Erythroblast (primary cell): Measurements from ENCODE around the gene ZNF302.

ENCODE experiments used
- DNase-seq, 2 experiments: peaks; one replicate each; lab custom pipeline; 2025; lab: John Stamatoyannopoulos, UW
- GATA1 ChIP-seq: IDR thresholded peaks from 2 replicates; pipeline ENCODE4 v1.6.1; 2011; ENCODE audit warnings: low read depth, mild to moderate bottlenecking, control low read depth, low read length, moderate library complexity
- POLR2A ChIP-seq: IDR thresholded peaks from 2 replicates; pipeline ENCODE4 v1.6.1; 2011; ENCODE audit warnings: mild to moderate bottlenecking, low read length

Gene ZNF302

DNA sequence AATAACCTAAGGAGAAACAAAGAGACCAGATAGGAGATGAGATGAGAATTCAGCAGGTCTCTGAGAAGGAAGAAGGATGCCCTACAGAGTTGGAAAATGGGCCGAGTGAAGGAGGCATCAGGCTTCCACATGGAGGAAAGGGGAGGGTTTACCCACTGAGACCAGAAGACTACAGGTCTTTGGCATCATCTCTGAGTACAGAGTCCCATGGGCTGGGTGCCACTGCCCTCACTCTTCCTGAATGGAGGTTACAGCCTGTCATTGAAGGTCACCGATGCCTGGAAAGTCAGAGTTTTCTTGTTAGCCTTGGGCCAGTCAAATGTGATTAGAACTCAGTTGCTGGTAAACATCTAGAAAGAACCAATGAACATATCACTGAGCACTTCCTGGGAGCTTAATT is 9.9 kb downstream of the ZNF302 start:
- TF ChIP-seq GATA1 (no peak), POLR2A (no peak)
- no peak for DNase-seq

DNA sequence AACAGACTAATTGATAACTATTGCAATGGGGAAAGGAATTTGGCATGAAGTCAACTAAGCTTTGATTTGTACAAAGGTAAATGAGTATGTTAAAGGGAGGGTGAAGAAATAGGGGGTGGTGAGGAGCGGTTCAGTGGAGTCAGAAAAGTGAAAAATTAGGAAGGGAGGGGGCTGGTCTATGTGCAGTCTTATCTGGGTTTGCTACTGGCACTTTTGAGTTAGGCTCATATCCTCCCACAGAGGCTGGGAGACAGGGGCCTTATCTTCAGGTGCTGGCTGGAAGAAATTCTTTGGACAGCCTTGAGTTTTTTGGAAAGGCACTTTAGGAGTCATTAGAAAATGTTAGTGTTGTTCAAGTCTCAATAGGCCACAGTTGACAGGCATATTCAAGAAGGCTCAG is 11.1 kb downstream of the ZNF302 start:
- TF ChIP-seq POLR2A: no peak
- no peak for TF ChIP-seq GATA1

DNA sequence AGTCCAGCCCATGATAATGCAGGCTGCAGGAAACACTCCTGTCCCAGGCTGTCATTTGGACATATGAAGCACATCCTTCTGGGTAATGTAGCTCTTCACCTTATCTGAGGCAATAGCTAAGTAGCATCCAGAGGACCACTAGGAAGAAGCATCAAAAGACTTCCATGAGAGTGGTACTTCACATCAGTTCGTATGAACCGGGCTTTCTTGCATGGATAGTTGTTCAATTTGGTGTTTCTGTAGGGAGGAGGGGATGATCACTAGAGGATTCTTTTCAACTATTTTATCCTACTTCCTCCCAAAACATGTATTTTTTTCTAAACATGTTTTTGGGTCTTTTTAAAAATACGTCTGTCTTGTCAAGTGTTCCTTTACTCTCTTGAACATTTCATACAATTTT is 12.9 kb downstream of the ZNF302 start:
- no peak for TF ChIP-seq GATA1
- no peak for TF ChIP-seq POLR2A
- no peak for DNase-seq

More for the DNA sequence above, 11.1 kb downstream of the ZNF302 start:
- DNase-seq: no peak

DNA sequence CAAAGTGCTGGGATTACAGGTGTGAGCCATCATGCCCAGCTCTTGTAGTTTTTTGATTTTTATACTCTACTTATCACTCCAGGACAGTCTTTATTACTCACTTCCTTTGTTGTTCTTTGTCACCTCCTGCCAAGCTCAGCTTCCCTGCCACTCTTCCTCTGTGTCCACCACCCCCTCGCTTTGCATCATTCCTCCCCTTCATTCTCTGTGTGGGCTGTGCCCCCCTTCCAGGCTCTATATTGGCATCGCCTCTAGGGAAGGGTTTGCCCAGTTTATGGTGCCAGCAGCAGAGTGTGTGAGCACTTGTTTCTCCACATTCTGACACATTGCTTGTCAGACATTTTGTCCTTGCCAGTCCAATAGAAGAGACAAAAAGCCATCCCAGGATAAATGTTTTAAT is 15.1 kb downstream of the ZNF302 start:
- TF ChIP-seq GATA1 (no peak), POLR2A (no peak)
- no peak for DNase-seq

DNA sequence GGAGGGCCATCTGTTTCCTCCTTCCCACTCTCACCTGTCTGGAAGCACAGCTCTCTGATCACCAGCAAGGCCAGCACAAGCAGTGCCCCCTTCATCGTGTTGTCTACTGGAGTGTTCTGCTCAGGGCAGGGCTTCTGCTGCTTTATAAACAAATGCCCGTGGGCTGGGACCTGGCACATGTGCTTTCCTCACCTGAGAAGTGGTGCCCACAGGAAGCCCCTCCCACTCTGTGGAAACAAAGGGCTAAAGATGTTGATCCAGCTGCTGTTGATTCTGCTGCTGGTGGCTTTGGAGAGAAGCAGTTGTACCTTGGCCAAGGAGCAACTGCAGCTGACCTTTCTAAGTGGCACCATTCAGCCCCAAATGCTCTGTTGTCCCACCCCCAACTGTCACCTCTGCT is 30.2 kb downstream of the ZNF302 start:
- TF ChIP-seq POLR2A: no peak
- no peak for TF ChIP-seq GATA1
- DNase-seq: no peak

DNA sequence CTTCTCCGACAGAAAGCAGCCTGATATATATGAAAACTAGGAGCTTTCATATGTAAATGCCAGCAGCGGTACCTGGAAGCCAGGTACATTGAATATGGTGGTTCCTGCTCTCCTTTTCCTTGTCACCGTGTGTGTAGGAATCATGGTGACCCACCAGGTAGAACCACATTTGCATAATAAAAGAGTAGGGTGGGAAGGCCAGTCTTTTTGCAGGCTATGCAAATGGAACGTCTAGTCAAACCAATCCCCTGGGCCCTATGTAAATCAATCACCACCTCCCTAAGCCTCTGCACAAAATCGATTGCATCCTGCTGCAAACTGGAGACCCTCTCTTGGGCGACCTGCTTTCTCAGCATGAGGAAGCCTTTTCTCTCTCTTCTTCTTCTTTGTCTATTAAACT is 34.4 kb downstream of the ZNF302 start:
- DNase-seq: no peak
- TF ChIP-seq GATA1: no peak
- TF ChIP-seq POLR2A: no peak

DNA sequence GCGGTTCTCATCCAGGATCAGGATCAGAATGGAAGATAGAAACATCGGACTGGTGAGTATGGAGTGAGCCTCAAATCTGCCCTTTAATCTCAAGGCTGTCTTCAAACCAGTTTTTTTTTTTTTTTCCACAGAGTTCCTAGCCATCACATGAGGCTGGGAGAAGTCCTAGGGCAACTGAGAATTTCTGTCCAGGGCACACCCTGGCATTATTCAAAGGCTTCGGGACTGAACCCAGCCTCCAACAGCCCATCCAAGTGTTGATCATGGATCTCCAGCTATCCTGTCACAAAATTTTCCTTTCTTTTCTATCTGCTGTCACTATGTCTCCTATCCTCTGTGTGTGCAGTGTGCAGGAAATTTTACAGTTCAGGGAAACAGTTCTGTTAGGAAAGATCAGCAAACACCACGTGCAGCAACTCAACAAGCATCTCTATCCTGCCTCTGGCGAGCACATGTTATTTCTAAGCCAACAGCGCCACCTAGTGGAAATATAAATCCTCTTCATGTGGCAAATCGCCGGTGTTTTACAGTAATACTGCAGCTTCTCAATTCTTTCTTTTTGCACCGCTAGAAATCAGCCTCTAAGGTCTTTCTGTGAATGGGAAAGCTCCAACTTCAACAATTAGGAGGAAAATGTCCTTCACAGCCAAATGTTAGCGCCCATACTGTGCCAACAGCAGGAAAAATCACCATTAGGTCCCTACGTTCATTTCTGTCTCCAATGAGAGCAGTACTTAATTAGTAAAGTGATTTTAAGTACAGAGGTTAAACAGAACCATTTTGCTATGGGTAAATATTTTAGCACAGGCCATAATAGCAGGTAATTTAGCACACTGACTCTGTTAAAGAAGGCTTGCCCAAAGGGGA is 35.1 kb downstream of the ZNF302 start:
- no peak for TF ChIP-seq GATA1
- TF ChIP-seq POLR2A: no peak
- peak; percentile 79 to 89 for DNase-seq

DNA sequence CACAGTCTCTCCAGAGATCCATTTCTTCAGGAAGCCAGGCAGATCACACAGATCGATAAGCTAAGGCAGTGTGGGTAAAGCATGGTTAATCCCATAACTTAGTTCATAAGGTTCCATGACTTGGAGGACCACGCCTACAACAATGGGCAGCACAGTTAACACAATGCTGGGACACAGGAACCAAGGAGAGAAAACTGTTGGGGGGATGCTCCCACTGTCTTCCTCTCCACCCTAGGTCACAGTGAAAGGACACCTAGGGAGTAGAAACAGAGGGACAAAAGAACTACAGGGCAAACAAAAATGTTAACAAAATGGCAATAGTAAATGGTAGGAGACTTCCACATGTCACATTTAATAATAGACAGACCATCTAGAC is 35.8 kb downstream of the ZNF302 start:
- no peak for TF ChIP-seq GATA1
- no peak for TF ChIP-seq POLR2A
- DNase-seq: no peak

DNA sequence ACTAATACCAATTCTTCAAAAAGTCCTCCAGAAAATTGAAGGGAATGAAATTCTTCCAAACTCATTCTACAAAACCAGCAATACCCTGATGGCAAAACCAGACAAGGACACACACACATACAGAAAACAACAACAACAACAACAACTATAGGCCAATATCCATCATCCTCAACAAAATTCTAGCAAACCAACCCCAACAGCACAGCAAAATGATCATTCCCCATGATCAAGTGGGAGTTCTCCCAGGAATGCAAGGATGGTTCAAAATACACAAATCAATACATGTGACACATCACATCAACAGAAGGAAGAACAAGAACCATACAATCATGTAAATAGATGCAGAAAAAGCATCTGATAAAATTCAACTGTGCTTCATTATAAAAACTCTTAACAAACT is 37.9 kb downstream of the ZNF302 start:
- TF ChIP-seq GATA1: no peak
- no peak for TF ChIP-seq POLR2A
- no peak for DNase-seq

DNA sequence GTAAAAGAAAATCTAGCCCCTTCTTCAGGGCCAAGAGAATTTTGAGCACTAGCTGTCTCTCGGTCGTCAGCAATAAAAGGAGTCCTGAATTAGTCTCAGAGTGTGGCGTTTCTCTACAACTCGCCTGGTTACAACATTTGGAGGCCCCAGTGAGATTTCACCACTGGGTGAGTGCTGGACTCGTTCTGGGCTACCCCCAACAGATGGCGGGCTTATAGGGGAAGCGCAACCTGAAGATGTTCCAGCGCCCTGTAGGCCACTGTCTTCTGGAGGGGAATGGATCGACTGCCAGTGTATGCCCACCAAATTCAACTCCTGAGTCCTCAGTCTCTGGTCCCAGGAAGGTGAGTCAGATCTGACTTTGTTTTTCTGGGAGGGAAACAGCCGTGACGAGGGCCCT is 44.9 kb downstream of the ZNF302 start:
- DNase-seq: no peak
- no peak for TF ChIP-seq POLR2A
- TF ChIP-seq GATA1: no peak

DNA sequence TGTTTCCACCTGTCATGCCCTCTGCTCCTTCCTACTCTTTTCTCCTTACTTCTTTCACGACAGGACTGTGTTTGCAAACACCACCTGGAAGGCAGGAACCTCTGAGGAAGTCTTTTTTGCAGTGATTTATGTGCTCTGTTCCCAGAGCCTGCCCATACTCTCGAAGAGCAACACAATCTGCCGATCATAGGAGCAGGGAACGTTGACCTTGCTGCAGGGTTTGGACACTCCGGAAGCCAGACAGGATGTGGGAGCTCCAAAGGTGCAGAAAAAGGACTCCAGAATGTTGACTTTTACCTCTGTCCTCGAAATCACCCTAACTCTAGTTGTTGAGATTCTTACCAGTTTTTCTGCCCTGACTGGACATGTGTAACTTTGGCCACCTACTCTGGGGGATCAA is 47.9 kb downstream of the ZNF302 start:
- no peak for TF ChIP-seq POLR2A
- no peak for TF ChIP-seq GATA1
- DNase-seq: no peak

DNA sequence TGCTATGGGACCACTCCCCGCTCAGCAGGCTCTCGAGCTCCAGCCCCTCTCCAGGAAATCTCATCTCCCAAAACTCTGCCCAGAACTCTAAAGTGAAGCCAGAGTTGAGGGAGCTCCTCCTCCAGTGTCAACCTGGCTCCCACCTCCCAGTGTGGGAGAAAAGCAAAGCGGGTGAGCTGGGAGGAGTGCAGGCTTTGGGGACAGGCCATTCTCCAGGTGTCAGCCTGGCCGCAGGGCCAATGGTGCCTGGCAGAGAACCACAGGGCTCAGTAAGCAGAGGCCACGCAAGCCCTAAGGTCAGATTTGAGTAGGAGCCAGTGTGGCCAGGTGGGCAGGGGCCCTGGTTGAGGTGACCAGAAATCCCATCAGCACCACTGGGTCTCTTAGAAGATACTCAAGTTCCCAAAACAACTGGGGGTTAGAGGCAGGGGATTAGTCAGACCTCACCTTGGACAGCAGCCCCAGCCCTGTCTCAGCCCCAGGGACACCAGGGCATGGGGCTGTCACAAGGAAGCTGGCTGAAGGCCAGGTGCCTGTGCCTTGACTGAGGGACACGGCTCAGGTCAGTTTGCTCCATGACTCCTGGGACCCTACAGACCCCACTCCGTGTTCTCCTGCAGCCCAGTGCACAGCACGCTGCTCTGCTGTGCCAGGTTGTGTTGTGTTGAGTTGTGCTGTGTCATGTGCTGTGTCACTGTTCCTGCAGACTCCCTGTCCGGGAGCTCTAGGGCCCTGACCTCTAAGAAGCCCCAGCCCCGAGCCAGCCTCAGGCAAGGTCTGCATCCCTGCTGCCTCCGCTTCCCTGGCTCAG is 53.7 kb downstream of the ZNF302 start:
- TF ChIP-seq POLR2A: no peak
- TF ChIP-seq GATA1: no peak
- DNase-seq: peak; percentile 39 to 48

DNA sequence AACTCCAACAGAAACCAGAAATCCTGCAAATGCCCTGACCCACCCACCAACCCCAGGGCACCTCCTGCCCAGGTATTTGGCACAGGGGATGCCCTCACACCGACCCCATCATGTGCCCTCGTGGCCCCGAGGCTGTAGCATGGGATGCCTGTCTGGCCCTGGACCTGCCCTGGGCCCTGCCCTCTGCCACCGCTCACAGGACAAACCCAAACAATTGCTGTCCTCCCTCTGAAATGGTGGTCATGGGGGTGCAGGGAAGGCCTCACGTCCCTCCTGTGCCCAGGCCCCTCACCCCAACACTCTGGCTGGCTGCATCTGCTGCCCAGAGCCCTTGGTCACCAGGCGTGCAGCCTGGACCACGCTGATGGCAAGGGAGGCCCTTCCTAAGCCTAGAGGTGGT is 54.5 kb downstream of the ZNF302 start:
- TF ChIP-seq POLR2A: no peak
- no peak for TF ChIP-seq GATA1
- DNase-seq: no peak

DNA sequence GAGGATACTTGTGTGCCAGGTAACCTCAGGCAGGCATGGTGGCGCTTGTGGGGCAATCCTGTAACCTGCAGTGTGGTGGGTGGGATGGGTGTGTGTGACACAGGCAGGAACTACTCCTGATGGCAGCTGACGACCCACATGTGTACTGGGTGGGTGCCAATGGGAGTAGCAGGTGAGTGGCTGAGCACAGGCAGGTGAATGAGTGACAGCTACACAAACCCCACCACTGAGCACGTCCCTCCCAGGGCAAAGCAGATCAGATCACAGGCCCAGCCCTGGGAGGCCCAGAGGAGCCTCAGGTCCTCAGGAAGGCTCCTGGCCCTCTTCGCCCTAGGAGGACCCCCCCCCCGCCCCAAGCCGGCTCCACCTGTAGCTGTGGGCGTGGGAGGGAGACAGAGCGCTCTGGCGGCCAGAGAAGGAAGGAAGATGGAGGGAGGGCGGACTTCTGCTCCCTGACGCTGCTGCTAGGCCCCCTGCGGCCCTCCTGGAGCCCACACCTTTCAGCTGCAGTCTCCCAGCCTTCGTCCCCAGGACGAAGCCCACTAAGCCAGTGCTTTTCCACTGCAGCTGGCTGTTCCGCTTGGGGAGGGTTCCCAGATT is 55.2 kb downstream of the ZNF302 start:
- DNase-seq: peak in 1 of 2 experiments; percentile 6
- TF ChIP-seq GATA1 (no peak), POLR2A (no peak)
